IMR-90 (cell line): Measurements from ENCODE around the gene MISP3. TPM values are rescaled to one million over a fixed set of nuclear protein-coding genes. Genes with fewer than 3 reads are reported as not detected.

Experiments used
- ATAC-seq: fragments of 200-7000 bp; cut with Tn5 transposase; 2 replicates; pipeline ENCODE4 v1.9.1; 2020; ENCODE audit warnings: low read depth, mild to moderate bottlenecking, moderate library complexity
- BruUV-seq: library from RNA; stranded (reverse); fragments of 400-500 nt; replicated peaks from 2 replicates; lab custom pipeline; 2021; lab: Mats Ljungman, UMichigan
- CTCF ChIA-PET: fragments of 300-600 bp; formaldehyde crosslinking; extraction: SDS; loops from one replicate; lab custom pipeline; 2021; ENCODE audit warnings: antibody characterized with exemption; lab: Yijun Ruan, JAX
- POLR2A ChIA-PET: fragments of 300-600 bp; sonication (Branson Sonifier 250); formaldehyde crosslinking; loops from one replicate; lab custom pipeline; 2022; ENCODE audit warnings: antibody characterized with exemption; ENCODE audit not compliant: unreplicated experiment; lab: Charles Lee
- DNase-seq: peaks from one replicate; pipeline ENCODE4 v3.0.0; 2013
- H2AFZ ChIP-seq: replicated peaks from 2 replicates; pipeline ENCODE3; 2013; ENCODE audit warnings: low read length, mild to moderate bottlenecking; ENCODE audit not compliant: poor library complexity
- H2AK5ac ChIP-seq: 2 replicates; pipeline ENCODE4 v1.6.1; 2013; ENCODE audit warnings: low read depth, low read length, inconsistent platforms
- H2AK9ac ChIP-seq: replicated peaks from 2 replicates; pipeline ENCODE3; 2013; ENCODE audit warnings: mild to moderate bottlenecking, low read depth, low read length, moderate library complexity; ENCODE audit not compliant: poor library complexity
- H2BK120ac ChIP-seq: 2 replicates; pipeline ENCODE4 v1.6.1; 2013; ENCODE audit warnings: low read depth, low read length, inconsistent platforms
- H2BK15ac ChIP-seq: 3 replicates; pipeline ENCODE4 v1.6.1; 2013; ENCODE audit warnings: low read depth, low read length, inconsistent platforms
- H2BK20ac ChIP-seq: 2 replicates; pipeline ENCODE4 v1.6.1; 2013; ENCODE audit warnings: low read depth, mild to moderate bottlenecking, inconsistent platforms, low read length, moderate library complexity
- H2BK5ac ChIP-seq: 2 replicates; pipeline ENCODE4 v1.6.1; 2013; ENCODE audit warnings: mild to moderate bottlenecking, low read depth, low read length, inconsistent platforms; ENCODE audit not compliant: poor library complexity, severe bottlenecking
- H3K14ac ChIP-seq: replicated peaks from 2 replicates; pipeline ENCODE4 v1.6.1; 2013; ENCODE audit warnings: low read depth, low read length, inconsistent platforms
- H3K18ac ChIP-seq: 2 replicates; pipeline ENCODE4 v1.6.1; 2013; ENCODE audit warnings: low read depth, low read length, control low read depth
- H3K23ac ChIP-seq: 2 replicates; pipeline ENCODE4 v1.6.1; 2013; ENCODE audit warnings: low read depth, low read length, inconsistent platforms
- H3K27ac ChIP-seq: 2 replicates; pipeline ENCODE4 v1.5.1; 2013; ENCODE audit warnings: mild to moderate bottlenecking, control low read depth, low read length; ENCODE audit not compliant: insufficient read depth
- H3K27me3 ChIP-seq: 2 replicates; pipeline ENCODE4 v1.6.1; 2013; ENCODE audit warnings: low read length; ENCODE audit not compliant: control insufficient read depth, insufficient read depth
- H3K36me3 ChIP-seq: 2 replicates; pipeline ENCODE4 v1.6.1; 2013; ENCODE audit warnings: low read length, mixed read lengths; ENCODE audit not compliant: control insufficient read depth, insufficient read depth
- H3K4ac ChIP-seq: 2 replicates; pipeline ENCODE4 v1.6.1; 2013; ENCODE audit warnings: low read depth, low read length, inconsistent platforms
- H3K4me1 ChIP-seq: 2 replicates; pipeline ENCODE4 v1.6.1; 2013; ENCODE audit warnings: low read length, mixed read lengths; ENCODE audit not compliant: control insufficient read depth, insufficient read depth
- H3K4me2 ChIP-seq: 2 replicates; pipeline ENCODE4 v1.6.1; 2013; ENCODE audit warnings: low read depth, mild to moderate bottlenecking, control low read depth, low read length, moderate library complexity
- H3K4me3 ChIP-seq: 2 replicates; pipeline ENCODE4 v1.5.1; 2013; ENCODE audit warnings: low read depth, mild to moderate bottlenecking, control low read depth, low read length, moderate library complexity; ENCODE audit not compliant: insufficient read depth
- H3K56ac ChIP-seq: 2 replicates; pipeline ENCODE4 v1.6.1; 2013; ENCODE audit warnings: low read length, inconsistent platforms; ENCODE audit not compliant: insufficient read depth; ENCODE audit errors: extremely low read depth
- H3K79me1 ChIP-seq, 2 experiments: 2 replicates each; pipeline ENCODE4 v1.6.1; 2013; ENCODE audit warnings: low read length in 2 of 2, inconsistent platforms in 1 of 2, low read depth in 1 of 2
- H3K9ac ChIP-seq: 2 replicates; pipeline ENCODE4 v1.6.1; 2013; ENCODE audit warnings: low read depth, low read length, control low read depth
- H3K9me1 ChIP-seq: 2 replicates; pipeline ENCODE4 v1.6.1; 2013; ENCODE audit warnings: low read length, inconsistent platforms; ENCODE audit not compliant: insufficient read depth
- H3K9me3 ChIP-seq: 2 replicates; pipeline ENCODE4 v1.6.1; 2013; ENCODE audit warnings: low read length; ENCODE audit not compliant: control insufficient read depth, insufficient read depth
- H4K20me1 ChIP-seq: 2 replicates; pipeline ENCODE4 v1.6.1; 2013; ENCODE audit warnings: low read length, inconsistent platforms; ENCODE audit not compliant: insufficient read depth
- H4K5ac ChIP-seq: 2 replicates; pipeline ENCODE4 v1.6.1; 2013; ENCODE audit warnings: mild to moderate bottlenecking, low read depth, low read length, control low read depth
- H4K8ac ChIP-seq, 2 experiments: 2 replicates each; pipeline ENCODE4 v1.6.1; 2013; ENCODE audit warnings: low read depth in 2 of 2, low read length in 2 of 2, control low read depth in 1 of 2, inconsistent platforms in 1 of 2
- H4K91ac ChIP-seq: 2 replicates; pipeline ENCODE4 v1.6.1; 2013; ENCODE audit warnings: low read depth, low read length, inconsistent platforms; ENCODE audit not compliant: insufficient read depth
- CEBPB ChIP-seq: IDR thresholded peaks from 2 replicates; pipeline ENCODE4 v1.6.1; 2012; ENCODE audit warnings: low read depth, low read length, improper control_type of control experiment
- MAFK ChIP-seq: IDR thresholded peaks from 2 replicates; pipeline ENCODE4 v1.6.1; 2012; ENCODE audit warnings: low read depth, low read length, improper control_type of control experiment
- MAZ ChIP-seq: IDR thresholded peaks from 2 replicates; pipeline ENCODE4 v1.6.1; 2012; ENCODE audit warnings: low read depth, mild to moderate bottlenecking, low read length, improper control_type of control experiment, moderate library complexity, borderline replicate concordance
- POLR2A ChIP-seq: IDR thresholded peaks from 2 replicates; pipeline ENCODE4 v1.6.1; 2012; ENCODE audit warnings: mild to moderate bottlenecking, low read depth, low read length
- WGBS, 2 experiments: methylation state at CpG; one replicate each; pipeline versions ENCODE4 v1.1.5 to v1.1.7; 2013; ENCODE audit warnings: missing lambda C conversion rate in 2 of 2; ENCODE audit not compliant: insufficient read length in 1 of 2; ENCODE audit errors: extremely low coverage in 2 of 2; 5-methylcytosine and 5-hydroxymethylcytosine counted together
- dilution Hi-C: fragments of 300-500 bp; cut with HindIII; formaldehyde crosslinking; loops from one replicate; pipeline ENCODE4 v1.14.3; 2018; ENCODE audit warnings: low sequenced_read_pairs; ENCODE audit not compliant: unreplicated experiment
- in situ Hi-C: fragments of 300-500 bp; cut with MboI; formaldehyde crosslinking; loops from 3 replicates; pipeline ENCODE4 v1.14.3; 2019; ENCODE audit warnings: low sequenced_read_pairs, inconsistent platforms, mixed read lengths
- intact Hi-C: fragments of 100-400 bp; cut with micrococcal nuclease; formaldehyde crosslinking; loops from 2 replicates; pipeline ENCODE4 v1.10.0; 2022
- polyA plus RNA-seq, 3 experiments: library from polyadenylated mRNA; depleted of rRNA; stranded (reverse); fragments of >200 nt; gene quantifications; 2 replicates each; pipeline ENCODE4 v1.2.3, GENCODE V29; 2012; ENCODE audit warnings: low replicate concordance in 1 of 3
- total RNA-seq: library from RNA; depleted of rRNA; stranded (reverse); fragments of >200 nt; gene quantifications from 2 replicates; pipeline ENCODE4 v1.2.3, GENCODE V29; 2012
- TF ChIP-seq, protein P1 (sequence below): conservative IDR thresholded peaks from 2 replicates; pipeline ENCODE4 v1.5.1; 2012; ENCODE audit warnings: mild to moderate bottlenecking, low read depth, low read length, improper control_type of control experiment

Gene MISP3
- total and polyA plus RNA-seq, 2 of the 4 experiments (the other 2 are of a cell fraction), result under 0.01 to 0.68 TPM

DNA sequence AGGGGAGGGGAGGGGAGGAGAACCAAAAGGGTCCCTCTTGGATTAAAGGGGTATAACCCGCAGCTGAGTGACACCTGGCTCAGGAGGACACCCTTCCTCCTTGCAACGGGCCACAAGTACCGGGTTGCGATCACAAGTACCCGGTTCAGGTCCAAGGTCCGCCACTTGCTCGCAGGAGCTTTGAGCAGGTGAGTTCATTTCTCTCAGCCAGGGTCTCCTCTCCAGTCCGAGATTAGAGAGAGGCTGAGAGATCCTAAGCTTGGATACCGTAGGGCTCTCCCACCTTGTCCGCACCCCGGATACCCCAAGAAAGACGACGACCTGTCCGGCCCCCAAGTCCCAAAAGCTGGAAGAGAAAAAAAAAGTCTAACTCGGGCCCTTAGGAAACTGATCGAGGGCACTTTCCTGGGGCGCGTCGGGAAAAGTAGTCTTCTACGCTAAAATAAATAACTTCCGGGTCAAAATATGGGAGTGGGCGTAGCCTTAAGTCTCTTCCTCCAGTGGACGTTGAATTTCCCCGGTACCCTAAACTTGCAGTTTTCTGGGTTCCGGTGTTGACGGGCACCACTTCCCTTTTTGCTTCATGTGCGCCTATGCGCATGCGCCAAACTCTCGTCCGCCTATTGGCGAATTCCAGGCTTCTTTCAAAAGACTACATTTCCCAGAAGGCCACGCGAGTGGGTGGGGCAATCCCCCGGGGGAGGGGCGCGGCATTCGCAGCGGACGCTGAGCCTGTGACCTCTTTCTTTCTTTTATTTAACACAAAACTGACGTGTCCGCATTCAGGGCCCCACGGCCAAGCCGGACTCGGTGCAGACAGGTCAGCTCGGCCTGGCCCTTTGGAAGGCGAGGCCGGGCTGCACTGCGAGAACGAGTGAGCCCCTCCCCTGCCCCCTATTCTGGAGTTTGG lies 8.6 kb downstream of the MISP3 start:
- DNase-seq (peak; percentile 99), ATAC-seq (peak; percentile 95)
- Histone ChIP-seq H2AFZ (peak overlapping the region; percentile 94), H3K4me3 (peak overlapping the region; percentile 67), H2BK120ac (peak overlapping the region; percentile 42; the same call in 1 of the 2 replicates), H3K18ac (peak overlapping the region; percentile 12; the same call in 1 of the 2 replicates), H3K36me3 (no peaks in the 10 kb centered on the region), H3K9me1 (peaks cover 10% of the 10 kb centered on the region; the same call in 1 of the 2 replicates), H3K14ac (peak overlapping the region; percentile 90), H3K27ac (peak overlapping the region; percentile 77), H4K5ac (peak overlapping the region; percentile 96), H3K27me3 (no peaks in the 10 kb centered on the region), H2BK5ac (peak overlapping the region; percentile 70), H2AK5ac (no peak overlapping the region; the same call in 1 of the 2 replicates), H2BK20ac (no peak overlapping the region), H4K91ac (peak overlapping the region; percentile 76), H3K4me2 (peak overlapping the region; percentile 95), H3K9me3 (no peaks in the 10 kb centered on the region), H3K23ac (peak overlapping the region; percentile 66), H4K20me1 (no peaks in the 10 kb centered on the region), H2AK9ac (peak overlapping the region; percentile 95), H4K8ac (peak overlapping the region; percentile 94 to 97), H3K56ac (peak overlapping the region; percentile 59), H3K9ac (peak overlapping the region; percentile 81), H2BK15ac (no peak overlapping the region), H3K4me1 (peaks cover 8% of the 10 kb centered on the region), H3K79me1 (peaks cover 12 to 23% of the 10 kb centered on the region in 2 experiments), H3K4ac (peak overlapping the region; percentile 87)
- 0% methylated on average over 14 of the region's 50 CpGs; no CpG with 5 or more reads in 1 of the 2 experiments for WGBS, 2 experiments
- BruUV-seq, result no TSS peak
- in situ Hi-C loops, result loop anchor here (25.0 kb wide), 1 partner anchor 319 kb away; the partner anchor contains the start of genes C19orf53 and MRI1
- dilution Hi-C loops, result no loop called here
- intact Hi-C loops, result no loop called here
- peak; percentile 81 for TF ChIP-seq POLR2A
- TF ChIP-seq, protein P1, sequence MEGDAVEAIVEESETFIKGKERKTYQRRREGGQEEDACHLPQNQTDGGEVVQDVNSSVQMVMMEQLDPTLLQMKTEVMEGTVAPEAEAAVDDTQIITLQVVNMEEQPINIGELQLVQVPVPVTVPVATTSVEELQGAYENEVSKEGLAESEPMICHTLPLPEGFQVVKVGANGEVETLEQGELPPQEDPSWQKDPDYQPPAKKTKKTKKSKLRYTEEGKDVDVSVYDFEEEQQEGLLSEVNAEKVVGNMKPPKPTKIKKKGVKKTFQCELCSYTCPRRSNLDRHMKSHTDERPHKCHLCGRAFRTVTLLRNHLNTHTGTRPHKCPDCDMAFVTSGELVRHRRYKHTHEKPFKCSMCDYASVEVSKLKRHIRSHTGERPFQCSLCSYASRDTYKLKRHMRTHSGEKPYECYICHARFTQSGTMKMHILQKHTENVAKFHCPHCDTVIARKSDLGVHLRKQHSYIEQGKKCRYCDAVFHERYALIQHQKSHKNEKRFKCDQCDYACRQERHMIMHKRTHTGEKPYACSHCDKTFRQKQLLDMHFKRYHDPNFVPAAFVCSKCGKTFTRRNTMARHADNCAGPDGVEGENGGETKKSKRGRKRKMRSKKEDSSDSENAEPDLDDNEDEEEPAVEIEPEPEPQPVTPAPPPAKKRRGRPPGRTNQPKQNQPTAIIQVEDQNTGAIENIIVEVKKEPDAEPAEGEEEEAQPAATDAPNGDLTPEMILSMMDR, result no peak
- peak; percentile 39 for TF ChIP-seq MAFK
- TF ChIP-seq MAZ, result peak; percentile 93; the same call in 1 of the 2 replicates
- peak; percentile 84 for TF ChIP-seq CEBPB
- ChIA-PET POLR2A (interaction anchor here (0.6 kb wide), 1 partner anchor 1121 kb away, joined by 3 read pairs; no protein-coding TSS in a partner anchor), CTCF (interaction anchor here (0.6 to 1.2 kb wide), 2 partner anchors 55 to 297 kb away, joined by 3 to 4 read pairs; partner anchors contain the start of gene ASF1B)
